ENCODE measurements around the gene DDX1.

GRCh38 chr2:15613736-15614429 is 22.2 kb downstream of the DDX1 start:
- TF ChIP-seq CTCF (IDR thresholded peaks at IDR 0.05) (no peak), POLR2A (IDR thresholded peaks at IDR 0.05) (no peak)

Measured in adrenal gland (tissue), 5 donors.